HepG2 (cell line): Measurements from ENCODE around the gene PA2G4. TPM values are rescaled to one million over a fixed set of nuclear protein-coding genes. Genes with fewer than 3 reads are reported as not detected.
A peak's percentile ranks its signal among the peaks of the same experiment; 100 is the strongest.

Experiments
- ATF2 ChIP-seq: sonication (generic); formaldehyde crosslinking; IDR thresholded peaks from 2 replicates; pipeline ENCODE4 v1.4.0; 2020; ENCODE audit warnings: missing genetic modification reagents
- BATF2 ChIP-seq: sonication (generic); formaldehyde crosslinking; IDR thresholded peaks from 2 replicates; pipeline ENCODE4 v1.8.0; 2022; ENCODE audit warnings: mild to moderate bottlenecking, missing genetic modification reagents, moderate library complexity
- EP300 ChIP-seq, 3 experiments: sonication (generic) in 1 of 3; formaldehyde crosslinking in 1 of 3; IDR thresholded peaks; 2 replicates each; pipeline versions ENCODE4 v1.5.1 to v1.6.1; 2011 to 2020; ENCODE audit warnings: low read depth in 2 of 3, low read length in 2 of 3, borderline replicate concordance in 1 of 3, improper control_type of control experiment in 1 of 3, mild to moderate bottlenecking in 1 of 3, missing genetic modification reagents in 1 of 3, moderate library complexity in 1 of 3
- MLXIP ChIP-seq: sonication (generic); formaldehyde crosslinking; IDR thresholded peaks from 2 replicates; pipeline ENCODE4 v1.9.0; 2021; ENCODE audit warnings: missing genetic modification reagents, borderline replicate concordance
- NAIF1 ChIP-seq: sonication (generic); formaldehyde crosslinking; IDR thresholded peaks from 2 replicates; pipeline ENCODE4 v1.5.0; 2020; ENCODE audit warnings: mild to moderate bottlenecking, missing genetic modification reagents, borderline replicate concordance
- PHF20 ChIP-seq: sonication (generic); formaldehyde crosslinking; IDR thresholded peaks from 2 replicates; pipeline ENCODE4 v1.5.0; 2020; ENCODE audit warnings: mild to moderate bottlenecking, missing genetic modification reagents
- RAD21 ChIP-seq: fragments of 450-650 bp; formaldehyde crosslinking; IDR thresholded peaks from 2 replicates; pipeline ENCODE4 v1.5.0; 2020; ENCODE audit warnings: mild to moderate bottlenecking
- TIGD3 ChIP-seq: sonication (generic); formaldehyde crosslinking; IDR thresholded peaks from 2 replicates; pipeline ENCODE4 v1.5.1; 2020; ENCODE audit warnings: mild to moderate bottlenecking, missing genetic modification reagents, borderline replicate concordance
- U2AF1 ChIP-seq: fragments of 200-400 bp; formaldehyde crosslinking; optimal IDR thresholded peaks from 2 replicates; pipeline ENCODE3; 2017; ENCODE audit warnings: mild to moderate bottlenecking, low read depth, low read length
- ZNF547 ChIP-seq: sonication (generic); formaldehyde crosslinking; IDR thresholded peaks from 2 replicates; pipeline ENCODE4 v1.5.1; 2020; ENCODE audit warnings: mild to moderate bottlenecking, missing genetic modification reagents
- ZNF619 ChIP-seq: sonication (generic); formaldehyde crosslinking; IDR thresholded peaks from 2 replicates; pipeline ENCODE4 v1.4.0; 2020; ENCODE audit warnings: mild to moderate bottlenecking, missing genetic modification reagents
- ZNF724P ChIP-seq: sonication (generic); formaldehyde crosslinking; IDR thresholded peaks from 2 replicates; pipeline ENCODE4 v1.8.0; 2022; ENCODE audit warnings: missing genetic modification reagents, borderline replicate concordance
- polyA plus RNA-seq, 8 experiments: library from polyadenylated mRNA; depleted of rRNA in 3 of 8; stranded (reverse) in 7 of 8; unstranded in 1 of 8; fragments of >200 nt; fragmentation: Illumina TruSeq in 4 of 8; extraction: Trizol in 4 of 8; gene quantifications; 2 replicates each; pipeline versions ENCODE4 v1.2.1 to v1.2.3, GENCODE V29; 2011 to 2016; ENCODE audit warnings: low read depth in 4 of 8, missing spikeins in 1 of 8, mixed read lengths in 1 of 8; ENCODE audit not compliant: insufficient read depth in 1 of 8
- total RNA-seq, 5 experiments: library from RNA; depleted of rRNA; stranded (reverse); fragments of >200 nt; fragmentation: Illumina TruSeq; extraction: Trizol; gene quantifications; 2 replicates each; pipeline ENCODE4 v1.2.3, GENCODE V29; 2016; ENCODE audit warnings: low read depth in 1 of 5
- TF ChIP-seq, protein P1 (sequence below): sonication (generic); formaldehyde crosslinking; IDR thresholded peaks from 2 replicates; pipeline ENCODE4 v1.5.1; 2020; ENCODE audit warnings: missing genetic modification reagents, mild to moderate bottlenecking, borderline replicate concordance
- TF ChIP-seq, protein P2 (sequence below): sonication (generic); formaldehyde crosslinking; IDR thresholded peaks from 2 replicates; pipeline ENCODE4 v1.8.1; 2022; ENCODE audit warnings: low read depth, mild to moderate bottlenecking, missing genetic modification reagents
- TF ChIP-seq, protein P3 (sequence below): sonication (generic); formaldehyde crosslinking; IDR thresholded peaks from 2 replicates; pipeline ENCODE4 v1.4.0; 2020; ENCODE audit warnings: missing genetic modification reagents; ENCODE audit errors: not compliant biosample characterization

PA2G4 gene
- total and polyA plus RNA-seq, 2 of the 13 experiments (the other 11 are each of a cell fraction or from before 2014, with no cell fraction given) = 147 to 240 TPM

DNA sequence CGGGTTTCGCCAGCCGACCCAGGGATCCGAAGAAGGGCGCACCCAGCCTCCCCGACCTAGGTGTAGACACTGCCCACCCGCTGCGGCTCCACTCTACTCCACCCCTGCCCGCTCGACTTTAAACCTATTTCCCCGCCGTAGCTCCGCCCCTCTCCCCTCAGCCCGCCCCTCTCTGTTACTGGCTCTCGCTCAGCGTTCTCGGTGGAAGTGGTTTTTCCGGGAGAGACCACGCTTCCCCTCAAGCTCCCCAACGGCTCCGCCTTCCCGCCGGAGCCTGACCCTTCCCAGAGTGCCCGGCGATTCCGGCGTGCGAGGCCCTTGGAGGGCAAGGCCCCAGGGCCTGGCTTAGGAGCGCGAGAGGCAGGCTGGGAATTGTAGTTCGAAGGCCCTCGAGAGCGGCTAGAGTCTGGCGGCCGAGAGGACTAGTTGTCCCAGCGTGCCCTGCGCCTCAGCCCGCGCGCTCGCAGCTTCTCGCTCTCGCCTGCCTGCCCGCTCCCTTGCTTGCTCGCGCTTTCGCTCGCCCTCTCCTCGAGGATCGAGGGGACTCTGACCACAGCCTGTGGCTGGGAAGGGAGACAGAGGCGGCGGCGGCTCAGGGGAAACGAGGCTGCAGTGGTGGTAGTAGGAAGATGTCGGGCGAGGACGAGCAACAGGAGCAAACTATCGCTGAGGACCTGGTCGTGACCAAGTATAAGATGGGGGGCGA lies at the start of gene PA2G4 (continued):
- TF ChIP-seq TIGD3 (CRISPR knock-in tag) (peak; percentile 73; the same call in 1 of the 2 replicates), PHF20 (CRISPR knock-in tag) (peak; percentile 75), ZNF724P (CRISPR knock-in tag) (no peak; the same call in 1 of the 2 replicates), NAIF1 (CRISPR knock-in tag) (no peak), ATF2 (CRISPR knock-in tag) (peak; percentile 74), RAD21 (CRISPR knock-in tag) (no peak), BATF2 (CRISPR knock-in tag) (peak; percentile 70; the same call in 1 of the 2 replicates), MLXIP (CRISPR knock-in tag) (no peak), ZNF547 (CRISPR knock-in tag) (peak; percentile 97), ZNF619 (CRISPR knock-in tag) (peak; percentile 42; the same call in 1 of the 2 replicates), U2AF1 (peak; percentile 92), EP300 (IDR thresholded peaks at IDR 0.05; ENCODE audit: low read depth in 2 of 2, low read length in 2 of 2) (peak in 1 of 2 experiments; percentile 21; a peak in 2 of 4 replicates), EP300 (CRISPR knock-in tag; IDR thresholded peaks at IDR 0.05; ENCODE audit: borderline replicate concordance) (peak; percentile 49)
- TF ChIP-seq, protein P1, sequence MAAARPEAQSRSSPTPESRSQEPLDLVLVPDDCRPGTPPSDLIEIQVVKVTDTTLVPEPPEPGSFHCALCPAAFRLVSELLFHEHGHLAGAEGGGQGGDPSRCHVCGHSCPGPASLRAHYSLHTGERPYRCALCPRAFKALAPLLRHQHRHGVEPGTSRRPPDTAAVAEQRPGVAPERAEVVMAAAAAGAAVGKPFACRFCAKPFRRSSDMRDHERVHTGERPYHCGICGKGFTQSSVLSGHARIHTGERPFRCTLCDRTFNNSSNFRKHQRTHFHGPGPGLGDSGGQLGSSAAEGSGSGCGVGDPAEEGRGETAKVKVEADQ (CRISPR knock-in tag) = peak; percentile 44; the same call in 1 of the 2 replicates
- TF ChIP-seq, protein P2, sequence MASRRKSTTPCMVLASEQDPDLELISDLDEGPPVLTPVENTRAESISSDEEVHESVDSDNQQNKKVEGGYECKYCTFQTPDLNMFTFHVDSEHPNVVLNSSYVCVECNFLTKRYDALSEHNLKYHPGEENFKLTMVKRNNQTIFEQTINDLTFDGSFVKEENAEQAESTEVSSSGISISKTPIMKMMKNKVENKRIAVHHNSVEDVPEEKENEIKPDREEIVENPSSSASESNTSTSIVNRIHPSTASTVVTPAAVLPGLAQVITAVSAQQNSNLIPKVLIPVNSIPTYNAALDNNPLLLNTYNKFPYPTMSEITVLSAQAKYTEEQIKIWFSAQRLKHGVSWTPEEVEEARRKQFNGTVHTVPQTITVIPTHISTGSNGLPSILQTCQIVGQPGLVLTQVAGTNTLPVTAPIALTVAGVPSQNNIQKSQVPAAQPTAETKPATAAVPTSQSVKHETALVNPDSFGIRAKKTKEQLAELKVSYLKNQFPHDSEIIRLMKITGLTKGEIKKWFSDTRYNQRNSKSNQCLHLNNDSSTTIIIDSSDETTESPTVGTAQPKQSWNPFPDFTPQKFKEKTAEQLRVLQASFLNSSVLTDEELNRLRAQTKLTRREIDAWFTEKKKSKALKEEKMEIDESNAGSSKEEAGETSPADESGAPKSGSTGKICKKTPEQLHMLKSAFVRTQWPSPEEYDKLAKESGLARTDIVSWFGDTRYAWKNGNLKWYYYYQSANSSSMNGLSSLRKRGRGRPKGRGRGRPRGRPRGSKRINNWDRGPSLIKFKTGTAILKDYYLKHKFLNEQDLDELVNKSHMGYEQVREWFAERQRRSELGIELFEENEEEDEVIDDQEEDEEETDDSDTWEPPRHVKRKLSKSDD (CRISPR knock-in tag) = 0 out of 2 replicates have a peak, but pooled peaks have one; percentile 28
- TF ChIP-seq, protein P3, sequence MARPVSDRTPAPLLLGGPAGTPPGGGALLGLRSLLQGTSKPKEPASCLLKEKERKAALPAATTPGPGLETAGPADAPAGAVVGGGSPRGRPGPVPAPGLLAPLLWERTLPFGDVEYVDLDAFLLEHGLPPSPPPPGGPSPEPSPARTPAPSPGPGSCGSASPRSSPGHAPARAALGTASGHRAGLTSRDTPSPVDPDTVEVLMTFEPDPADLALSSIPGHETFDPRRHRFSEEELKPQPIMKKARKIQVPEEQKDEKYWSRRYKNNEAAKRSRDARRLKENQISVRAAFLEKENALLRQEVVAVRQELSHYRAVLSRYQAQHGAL (CRISPR knock-in tag) = no peak
